Measurements from ENCODE around the gene ZCCHC7. TPM values are rescaled to one million over a fixed set of nuclear protein-coding genes. Genes with fewer than 3 reads are reported as not detected.
"Not testable (repeated sequence)": the region's sequence is repeated elsewhere in the genome, so short reads cannot be mapped to it uniquely, and the experiment has no call there.

The ZCCHC7 gene
- total and polyA plus RNA-seq, 9 donors = 11.1 to 20.3 (median 12.9) TPM

- Histone ChIP-seq H3K27ac (ENCODE audit: low read length) (no peak overlapping the region), H3K4me1 (ENCODE audit: control insufficient read depth, insufficient read depth, low read length) (no peaks in the 10 kb centered on the region), H3K4me3 (ENCODE audit: low read length) (no peak overlapping the region), H3K27me3 (ENCODE audit: control insufficient read depth, insufficient read depth, low read length) (no peaks in the 10 kb centered on the region), H3K36me3 (ENCODE audit: control insufficient read depth, insufficient read depth, low read length) (peaks cover 2% of the 10 kb centered on the region), H3K9me3 (replicated peaks; ENCODE audit: control insufficient read depth, low read depth, low read length) (no peaks in the 10 kb centered on the region)
- DNase-seq = peak; percentile 15
- WGBS (ENCODE audit: insufficient coverage) = no CpG with 5 or more reads among the region's 4 CpGs
Measured at GRCh38 chr9:37149666-37150308, 29.4 kb downstream of the ZCCHC7 start.

GRCh38 chr9:37150415-37150814 lies 30.0 kb downstream of the ZCCHC7 start:
- H3K4me3 ChIP-seq (ENCODE audit: low read length) = no peak overlapping the region
- no peaks in the 10 kb centered on the region for H3K4me1 ChIP-seq (ENCODE audit: control insufficient read depth, insufficient read depth, low read length)
- H3K9me3 ChIP-seq (replicated peaks; ENCODE audit: control insufficient read depth, low read depth, low read length) = no peaks in the 10 kb centered on the region
- no peak for DNase-seq
- H3K27me3 ChIP-seq (ENCODE audit: control insufficient read depth, insufficient read depth, low read length) = no peaks in the 10 kb centered on the region
- no peak overlapping the region for H3K27ac ChIP-seq (ENCODE audit: low read length)
- peaks cover 2% of the 10 kb centered on the region for H3K36me3 ChIP-seq (ENCODE audit: control insufficient read depth, insufficient read depth, low read length)

GRCh38 chr9:37151812-37152211 lies 31.4 kb downstream of the ZCCHC7 start:
- Histone ChIP-seq H3K27ac (ENCODE audit: low read length) (no peak overlapping the region), H3K9me3 (replicated peaks; ENCODE audit: control insufficient read depth, low read depth, low read length) (no peaks in the 10 kb centered on the region), H3K27me3 (ENCODE audit: control insufficient read depth, insufficient read depth, low read length) (no peaks in the 10 kb centered on the region), H3K4me1 (ENCODE audit: control insufficient read depth, insufficient read depth, low read length) (no peaks in the 10 kb centered on the region), H3K36me3 (ENCODE audit: control insufficient read depth, insufficient read depth, low read length) (peaks cover 2% of the 10 kb centered on the region), H3K4me3 (ENCODE audit: low read length) (no peak overlapping the region)
- DNase-seq = no peak
- WGBS (ENCODE audit: insufficient coverage) = no CpG with 5 or more reads among the region's 1 CpG

GRCh38 chr9:37152365-37152764 lies 32.0 kb downstream of the ZCCHC7 start:
- WGBS (ENCODE audit: insufficient coverage) = no CpG with 5 or more reads among the region's 2 CpGs

GRCh38 chr9:37155601-37156000 lies 35.2 kb downstream of the ZCCHC7 start:
- Histone ChIP-seq H3K36me3 (ENCODE audit: control insufficient read depth, insufficient read depth, low read length) (peaks cover 8% of the 10 kb centered on the region), H3K4me1 (ENCODE audit: control insufficient read depth, insufficient read depth, low read length) (no peaks in the 10 kb centered on the region), H3K27me3 (ENCODE audit: control insufficient read depth, insufficient read depth, low read length) (no peaks in the 10 kb centered on the region), H3K4me3 (ENCODE audit: low read length) (no peak overlapping the region), H3K27ac (ENCODE audit: low read length) (no peak overlapping the region), H3K9me3 (replicated peaks; ENCODE audit: control insufficient read depth, low read depth, low read length) (no peaks in the 10 kb centered on the region)
- no peak for DNase-seq
- no CpG with 5 or more reads among the region's 2 CpGs for WGBS (ENCODE audit: insufficient coverage)

More at GRCh38 chr9:37152365-37152764, 32.0 kb downstream of the ZCCHC7 start:
- no peak overlapping the region for H3K27ac ChIP-seq (ENCODE audit: low read length)
- H3K36me3 ChIP-seq (ENCODE audit: control insufficient read depth, insufficient read depth, low read length) = peaks cover 2% of the 10 kb centered on the region
- H3K27me3 ChIP-seq (ENCODE audit: control insufficient read depth, insufficient read depth, low read length) = no peaks in the 10 kb centered on the region
- H3K4me3 ChIP-seq (ENCODE audit: low read length) = no peak overlapping the region
- no peaks in the 10 kb centered on the region for H3K9me3 ChIP-seq (replicated peaks; ENCODE audit: control insufficient read depth, low read depth, low read length)
- H3K4me1 ChIP-seq (ENCODE audit: control insufficient read depth, insufficient read depth, low read length) = no peaks in the 10 kb centered on the region
- DNase-seq = no peak

- Histone ChIP-seq H3K27ac (ENCODE audit: low read length) (no peak overlapping the region), H3K4me3 (ENCODE audit: low read length) (no peak overlapping the region), H3K4me1 (ENCODE audit: control insufficient read depth, insufficient read depth, low read length) (no peaks in the 10 kb centered on the region), H3K27me3 (ENCODE audit: control insufficient read depth, insufficient read depth, low read length) (no peaks in the 10 kb centered on the region), H3K36me3 (ENCODE audit: control insufficient read depth, insufficient read depth, low read length) (peaks cover 8% of the 10 kb centered on the region), H3K9me3 (replicated peaks; ENCODE audit: control insufficient read depth, low read depth, low read length) (no peaks in the 10 kb centered on the region)
- no CpG with 5 or more reads among the region's 6 CpGs for WGBS (ENCODE audit: insufficient coverage)
- DNase-seq = no peak
Measured at GRCh38 chr9:37156205-37156604, 35.8 kb downstream of the ZCCHC7 start.

- Histone ChIP-seq H3K27ac (ENCODE audit: low read length) (no peak overlapping the region), H3K4me3 (ENCODE audit: low read length) (no peak overlapping the region), H3K36me3 (ENCODE audit: control insufficient read depth, insufficient read depth, low read length) (peaks cover 8% of the 10 kb centered on the region), H3K27me3 (ENCODE audit: control insufficient read depth, insufficient read depth, low read length) (no peaks in the 10 kb centered on the region), H3K4me1 (ENCODE audit: control insufficient read depth, insufficient read depth, low read length) (no peaks in the 10 kb centered on the region), H3K9me3 (replicated peaks; ENCODE audit: control insufficient read depth, low read depth, low read length) (no peaks in the 10 kb centered on the region)
- WGBS (ENCODE audit: insufficient coverage) = 83% methylated on average over 1 of the region's 4 CpGs
- DNase-seq = no peak
Measured at GRCh38 chr9:37156781-37157356, 36.5 kb downstream of the ZCCHC7 start.

- Histone ChIP-seq H3K4me3 (ENCODE audit: low read length) (no peak overlapping the region), H3K27ac (ENCODE audit: low read length) (no peak overlapping the region), H3K36me3 (ENCODE audit: control insufficient read depth, insufficient read depth, low read length) (peaks cover 8% of the 10 kb centered on the region), H3K27me3 (ENCODE audit: control insufficient read depth, insufficient read depth, low read length) (no peaks in the 10 kb centered on the region), H3K9me3 (replicated peaks; ENCODE audit: control insufficient read depth, low read depth, low read length) (no peaks in the 10 kb centered on the region), H3K4me1 (ENCODE audit: control insufficient read depth, insufficient read depth, low read length) (no peaks in the 10 kb centered on the region)
- no peak for DNase-seq
- WGBS (ENCODE audit: insufficient coverage) = 100% methylated on average over 2 of the region's 4 CpGs
Measured at GRCh38 chr9:37157726-37158377, 37.5 kb downstream of the ZCCHC7 start.

- Histone ChIP-seq H3K9me3 (replicated peaks; ENCODE audit: control insufficient read depth, low read depth, low read length) (no peaks in the 10 kb centered on the region), H3K27me3 (ENCODE audit: control insufficient read depth, insufficient read depth, low read length) (no peaks in the 10 kb centered on the region), H3K27ac (ENCODE audit: low read length) (no peak overlapping the region), H3K4me1 (ENCODE audit: control insufficient read depth, insufficient read depth, low read length) (no peaks in the 10 kb centered on the region), H3K4me3 (ENCODE audit: low read length) (no peak overlapping the region), H3K36me3 (ENCODE audit: control insufficient read depth, insufficient read depth, low read length) (peaks cover 5% of the 10 kb centered on the region)
- no peak for DNase-seq
- no CpG with 5 or more reads among the region's 4 CpGs for WGBS (ENCODE audit: insufficient coverage)
Measured at GRCh38 chr9:37163299-37163698, 42.9 kb downstream of the ZCCHC7 start.

GRCh38 chr9:37164335-37164734 lies 44.0 kb downstream of the ZCCHC7 start:
- not testable (repeated sequence) for DNase-seq; H3K4me3 ChIP-seq (ENCODE audit: low read length); H3K36me3 ChIP-seq (ENCODE audit: control insufficient read depth, insufficient read depth, low read length); H3K4me1 ChIP-seq (ENCODE audit: control insufficient read depth, insufficient read depth, low read length); H3K27ac ChIP-seq (ENCODE audit: low read length); H3K9me3 ChIP-seq (replicated peaks; ENCODE audit: control insufficient read depth, low read depth, low read length); H3K27me3 ChIP-seq (ENCODE audit: control insufficient read depth, insufficient read depth, low read length)
- 100% methylated on average over 4 of the region's 4 CpGs for WGBS (ENCODE audit: insufficient coverage)

All from muscle of leg (tissue), 11 donors.